HEK293T (cell line): ENCODE measurements around the gene HDAC3.

Experiments used
- ELF4 ChIP-seq: fragments of 450-650 bp; IDR thresholded peaks from 2 replicates; pipeline ENCODE4 v1.6.1; 2017; ENCODE audit warnings: antibody characterized with exemption
- SP1 ChIP-seq: fragments of 450-650 bp; IDR thresholded peaks from 2 replicates; pipeline ENCODE4 v1.6.1; 2017
- SUZ12 ChIP-seq: fragments of 450-650 bp; IDR thresholded peaks from 2 replicates; pipeline ENCODE4 v1.6.1; 2016; ENCODE audit warnings: mild to moderate bottlenecking

GRCh38 chr5:141647242-141647641 lies 10.6 kb upstream of the HDAC3 start:
- no peak for TF ChIP-seq SUZ12
- no peak for TF ChIP-seq SP1
- no peak for TF ChIP-seq ELF4
